GM19238 (cell line): ENCODE measurements around the gene ZNF582.

Source experiments
- DNase-seq: peaks from one replicate; pipeline ENCODE4 v3.0.0; 2011; ENCODE audit warnings: low spot score; ENCODE audit not compliant: insufficient read length

ZNF582 gene

DNA sequence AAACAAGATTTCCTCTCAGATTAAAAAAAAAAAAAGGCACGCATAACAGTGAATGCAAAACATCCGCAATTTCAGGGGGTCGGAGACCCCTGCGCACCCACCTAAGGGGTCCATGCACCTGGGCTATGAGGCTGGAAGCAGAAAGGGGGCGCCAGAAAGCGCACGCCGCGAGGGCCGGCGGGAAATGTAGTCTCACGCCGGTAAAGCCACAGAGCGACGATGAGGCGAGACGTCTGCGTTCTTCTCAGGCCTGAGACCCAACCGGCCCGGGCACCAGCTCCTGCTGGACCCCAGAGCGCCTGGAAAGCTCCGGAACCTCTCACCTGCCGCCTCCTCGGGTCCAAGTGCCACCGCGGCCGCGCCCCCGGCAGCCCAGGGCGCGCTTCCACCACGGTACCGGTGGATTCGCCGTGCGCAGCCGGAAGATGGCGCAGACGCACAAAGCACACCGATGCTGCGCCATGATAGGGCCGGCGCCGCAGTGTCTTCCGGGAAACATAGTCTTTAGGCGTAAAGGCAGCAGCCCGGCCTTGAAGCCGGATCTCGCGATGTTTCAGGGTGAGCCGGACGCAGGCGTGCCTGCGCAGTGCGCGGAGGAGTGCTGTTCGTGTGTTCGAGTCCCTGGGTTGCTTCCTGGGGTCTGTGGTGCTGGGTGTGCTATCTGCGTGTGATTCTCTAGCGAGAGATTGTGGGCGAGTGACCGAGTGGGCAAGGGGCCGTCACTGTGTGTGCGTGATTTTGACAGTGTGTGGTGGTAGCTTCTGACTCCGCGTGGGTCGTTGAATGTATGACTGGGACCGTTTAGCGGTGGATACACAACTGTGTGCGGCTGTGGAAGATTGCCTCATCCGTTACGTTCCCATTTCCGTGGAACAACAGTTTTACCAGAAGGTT lies at the start of gene ZNF582:
Gene ZNF582 (minus strand): TSS at position 416 of the 894 bp plus-strand sequence. CDS start 1,782 bp downstream, outside the sequence.
- peak; percentile 82 for DNase-seq

DNA sequence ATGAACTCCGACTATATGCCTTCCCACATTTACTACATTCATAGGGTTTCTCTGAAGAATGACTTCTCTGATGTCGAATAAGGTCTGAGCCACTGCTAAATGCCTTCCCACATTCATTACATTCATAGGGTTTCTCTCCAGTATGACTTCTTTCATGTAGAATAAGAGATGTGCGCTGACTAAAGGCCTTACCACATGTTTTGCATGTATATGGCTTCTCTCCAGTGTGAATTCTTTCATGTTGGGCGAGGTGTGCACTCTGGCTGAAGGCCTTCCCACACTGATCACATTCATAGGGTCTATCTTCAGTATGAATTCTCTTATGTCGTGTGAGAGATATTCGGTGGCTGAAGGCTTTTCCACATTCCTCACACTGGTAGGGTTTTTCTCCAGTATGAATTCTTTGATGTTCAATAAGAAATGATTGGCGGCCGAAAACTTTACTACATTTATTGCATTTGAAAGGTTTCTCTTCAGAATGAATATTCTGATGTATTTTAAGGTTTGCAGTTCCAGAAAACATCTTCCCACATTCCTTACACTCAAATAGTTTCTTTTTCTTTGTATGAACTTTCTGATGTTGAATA lies 48.0 kb upstream of the ZNF582 start:
- no peak for DNase-seq

DNA sequence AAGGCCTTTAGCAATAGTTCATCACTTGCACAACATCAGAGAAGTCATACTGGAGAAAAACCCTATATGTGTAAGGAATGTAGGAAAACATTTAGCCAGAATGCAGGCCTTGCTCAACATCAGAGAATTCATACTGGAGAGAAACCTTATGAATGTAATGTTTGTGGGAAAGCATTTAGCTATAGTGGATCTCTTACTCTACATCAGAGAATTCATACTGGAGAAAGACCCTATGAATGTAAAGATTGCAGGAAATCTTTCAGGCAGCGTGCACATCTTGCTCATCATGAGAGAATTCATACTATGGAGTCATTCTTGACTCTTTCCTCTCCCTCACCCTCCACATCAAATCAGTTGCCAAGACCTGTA lies 30.6 kb upstream of the ZNF582 start:
- no peak for DNase-seq

DNA sequence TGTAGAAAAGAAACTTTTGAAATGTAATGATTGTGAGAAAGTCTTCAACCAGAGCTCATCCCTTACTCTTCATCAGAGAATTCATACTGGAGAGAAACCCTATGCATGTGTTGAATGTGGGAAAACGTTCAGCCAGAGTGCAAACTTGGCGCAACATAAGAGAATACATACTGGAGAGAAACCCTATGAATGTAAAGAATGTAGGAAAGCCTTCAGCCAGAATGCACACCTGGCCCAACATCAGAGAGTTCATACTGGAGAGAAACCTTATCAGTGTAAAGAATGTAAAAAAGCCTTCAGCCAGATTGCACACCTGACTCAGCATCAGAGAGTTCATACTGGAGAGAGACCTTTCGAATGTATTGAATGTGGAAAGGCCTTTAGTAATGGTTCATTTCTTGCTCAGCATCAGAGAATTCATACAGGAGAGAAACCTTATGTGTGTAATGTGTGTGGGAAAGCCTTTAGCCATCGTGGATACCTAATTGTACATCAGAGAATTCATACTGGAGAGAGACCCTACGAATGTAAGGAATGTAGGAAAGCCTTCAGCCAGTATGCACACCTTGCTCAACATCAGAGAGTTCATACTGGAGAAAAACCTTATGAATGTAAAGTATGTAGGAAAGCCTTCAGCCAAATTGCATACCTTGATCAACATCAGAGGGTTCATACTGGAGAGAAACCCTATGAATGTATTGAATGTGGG lies 30.1 kb upstream of the ZNF582 start:
- DNase-seq: no peak

DNA sequence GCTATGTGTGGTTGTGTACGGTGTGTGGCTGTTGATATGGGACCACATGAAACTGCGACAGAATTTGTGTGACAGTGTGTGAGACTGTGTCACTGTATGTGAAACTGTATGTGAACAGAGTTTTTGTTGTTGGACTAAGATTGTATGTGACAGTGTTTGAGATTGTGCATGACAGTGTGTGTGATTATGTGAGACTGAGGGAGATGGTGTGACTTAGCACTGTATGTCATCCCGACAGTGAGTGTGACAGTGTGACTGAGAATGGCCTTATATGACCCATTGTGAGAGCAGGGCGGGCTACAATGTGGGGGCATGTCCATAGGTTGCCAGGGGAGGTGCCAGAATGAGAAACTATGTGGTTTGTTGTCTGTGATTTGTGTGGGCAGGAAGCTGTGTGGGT lies 11.7 kb upstream of the ZNF582 start:
- no peak for DNase-seq

DNA sequence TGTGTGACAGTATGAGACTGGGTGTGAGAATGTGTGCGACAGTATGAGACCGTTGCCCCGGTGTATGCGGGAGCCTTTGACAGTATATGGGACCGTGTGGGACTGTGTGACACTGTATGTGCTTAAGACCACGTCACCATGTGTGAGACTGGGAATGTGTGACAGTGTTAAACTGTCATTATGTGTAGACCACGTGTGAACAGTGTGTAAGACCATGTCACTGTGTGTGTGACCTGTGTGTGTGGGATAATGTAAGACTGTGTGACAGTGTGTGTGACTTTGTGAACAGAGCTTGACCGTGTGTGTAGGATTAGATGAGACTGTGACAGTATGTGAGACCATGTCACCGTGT lies 11.3 kb upstream of the ZNF582 start:
- no peak for DNase-seq

DNA sequence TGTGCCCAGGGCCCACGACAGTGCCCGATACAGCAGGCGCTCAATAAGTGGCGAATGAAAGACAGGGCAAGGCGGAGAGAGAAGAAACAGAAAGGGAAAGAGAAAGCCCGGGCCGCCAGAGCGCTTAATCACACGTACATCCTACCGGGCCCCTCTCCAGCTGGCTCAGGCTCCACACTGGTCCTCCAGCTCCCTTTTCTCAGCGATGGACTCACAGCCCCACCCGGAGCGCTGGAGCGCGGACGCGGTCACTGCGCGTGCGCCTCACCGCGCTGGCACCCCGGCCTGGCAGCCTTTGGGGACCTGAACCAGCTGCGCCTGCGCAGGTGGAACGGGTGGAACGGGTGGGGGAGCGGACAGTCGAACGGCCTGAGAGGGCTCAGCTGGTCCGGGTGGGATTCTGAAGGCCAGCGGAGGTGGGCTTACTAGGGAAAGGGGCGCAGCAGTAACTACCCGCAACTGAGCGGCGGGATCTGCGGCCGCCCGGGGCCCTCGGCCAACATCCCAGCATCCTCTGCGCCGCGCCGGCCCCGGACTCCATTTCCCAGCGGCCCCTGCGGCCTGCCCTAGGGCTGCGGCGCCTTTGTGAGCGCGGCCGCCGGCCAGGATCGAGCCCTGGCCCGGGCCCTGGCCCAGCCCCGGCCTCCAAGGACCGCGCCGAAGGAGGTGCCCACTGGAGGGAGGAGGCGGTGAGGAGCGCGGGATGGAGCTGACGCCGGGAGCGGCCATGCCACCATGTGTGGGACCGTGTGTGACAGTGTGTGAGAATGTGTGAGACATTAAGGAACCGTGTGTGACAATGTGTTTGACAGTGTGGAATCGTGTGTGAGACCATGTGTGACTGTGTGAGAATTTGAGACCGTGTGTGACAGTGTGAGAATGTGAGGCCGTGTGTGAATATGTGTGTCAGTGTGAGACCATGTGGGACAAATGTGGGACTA lies 10.7 kb upstream of the ZNF582 start, which contains the start of gene ZNF583:
Gene ZNF583 (plus strand): TSS at position 569 of the 941 bp plus-strand sequence. CDS start 2,783 bp downstream, outside the sequence.
- peak; percentile 84 for DNase-seq

DNA sequence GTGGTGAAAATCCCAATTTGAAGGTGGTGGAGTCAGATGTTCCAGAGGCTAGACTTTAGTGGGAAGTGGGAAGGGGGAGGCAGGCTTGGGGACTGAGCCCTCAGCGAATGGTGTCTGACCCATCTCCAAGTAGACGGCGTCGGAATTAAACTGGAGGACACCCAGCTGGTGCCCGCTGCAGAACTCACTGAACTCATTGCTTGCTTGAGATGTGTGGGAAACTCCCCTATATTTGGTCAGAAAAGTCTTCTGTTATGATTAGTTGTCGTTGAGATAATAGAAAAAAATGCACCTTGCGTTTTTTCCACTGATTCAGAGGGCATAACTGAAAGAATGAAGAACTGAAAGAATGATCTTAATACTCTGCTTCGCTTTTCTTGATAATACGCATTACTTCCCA lies 9.9 kb upstream of the ZNF582 start:
- DNase-seq: no peak

DNA sequence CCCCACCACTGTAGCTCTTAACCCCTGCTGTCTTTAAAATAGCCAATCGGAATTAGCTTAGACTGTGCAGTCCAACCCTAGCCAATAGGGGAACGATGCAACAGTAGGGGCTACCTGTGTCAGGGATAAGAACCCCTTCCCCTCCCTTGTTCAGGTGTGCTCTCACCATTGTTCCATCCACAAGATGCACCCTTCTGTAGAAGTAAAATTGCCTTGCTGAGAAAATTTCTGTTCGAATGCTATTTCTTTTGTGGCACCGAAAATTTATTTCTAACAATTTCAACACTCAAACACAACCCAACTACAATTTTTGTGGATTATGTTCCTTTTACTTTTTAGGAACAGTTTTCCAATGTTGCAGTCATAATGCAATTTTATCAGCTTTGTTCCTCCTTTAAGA lies 7.2 kb upstream of the ZNF582 start:
- no peak for DNase-seq

DNA sequence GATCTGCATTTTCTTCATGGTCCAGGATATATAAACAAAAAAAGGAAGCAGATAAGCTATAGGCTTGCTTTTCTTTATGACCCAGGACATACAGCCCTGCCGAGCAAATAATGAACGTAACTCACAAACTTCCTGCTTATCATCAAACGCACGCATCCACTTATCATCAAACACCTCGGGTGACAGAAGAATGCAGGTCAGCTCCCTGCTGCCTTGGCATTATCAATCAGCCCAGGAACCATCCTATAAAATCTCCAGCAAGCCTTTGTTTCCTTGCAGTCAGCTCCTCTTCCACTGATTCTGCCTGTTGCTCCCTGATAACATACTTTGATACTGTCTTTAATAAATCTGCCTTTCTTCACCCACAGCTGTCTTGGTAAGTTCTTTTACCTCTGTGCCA lies 5.5 kb upstream of the ZNF582 start:
- no peak for DNase-seq

DNA sequence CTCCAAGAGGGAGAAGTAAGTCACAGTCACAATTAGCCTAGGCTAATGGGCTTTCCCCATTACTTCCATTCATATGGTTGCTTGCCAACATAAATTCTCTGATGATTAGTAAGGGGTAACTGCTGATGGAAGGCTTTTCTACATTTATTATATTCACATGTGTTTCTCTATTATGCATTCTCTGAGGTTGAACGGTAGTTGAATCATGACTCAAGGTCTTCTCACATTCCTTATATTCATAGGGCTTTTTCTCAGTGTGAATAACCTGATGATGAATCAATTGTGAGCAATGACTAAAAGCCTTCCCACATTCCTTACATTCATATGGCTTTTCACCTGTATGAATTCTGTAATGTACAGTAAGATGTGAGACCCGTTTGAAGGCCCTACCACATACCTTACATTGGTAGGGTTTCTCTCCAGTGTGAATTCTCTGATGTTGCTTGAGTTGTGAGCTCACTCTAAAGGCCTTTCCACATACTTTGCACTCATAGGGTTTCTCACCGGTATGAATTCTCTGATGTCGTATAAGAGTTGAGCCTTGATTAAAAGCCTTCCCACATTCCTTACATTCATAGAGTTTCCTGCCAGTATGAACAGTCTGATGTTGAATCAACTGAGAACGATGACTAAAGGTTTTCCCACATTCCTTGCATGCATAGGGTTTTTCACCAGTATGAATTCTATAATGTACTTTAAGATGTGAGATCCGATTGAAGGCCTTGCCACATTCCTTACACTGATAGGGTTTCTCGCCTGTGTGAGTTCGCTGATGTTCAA lies 9.3 kb downstream of the ZNF582 start:
- DNase-seq: no peak

DNA sequence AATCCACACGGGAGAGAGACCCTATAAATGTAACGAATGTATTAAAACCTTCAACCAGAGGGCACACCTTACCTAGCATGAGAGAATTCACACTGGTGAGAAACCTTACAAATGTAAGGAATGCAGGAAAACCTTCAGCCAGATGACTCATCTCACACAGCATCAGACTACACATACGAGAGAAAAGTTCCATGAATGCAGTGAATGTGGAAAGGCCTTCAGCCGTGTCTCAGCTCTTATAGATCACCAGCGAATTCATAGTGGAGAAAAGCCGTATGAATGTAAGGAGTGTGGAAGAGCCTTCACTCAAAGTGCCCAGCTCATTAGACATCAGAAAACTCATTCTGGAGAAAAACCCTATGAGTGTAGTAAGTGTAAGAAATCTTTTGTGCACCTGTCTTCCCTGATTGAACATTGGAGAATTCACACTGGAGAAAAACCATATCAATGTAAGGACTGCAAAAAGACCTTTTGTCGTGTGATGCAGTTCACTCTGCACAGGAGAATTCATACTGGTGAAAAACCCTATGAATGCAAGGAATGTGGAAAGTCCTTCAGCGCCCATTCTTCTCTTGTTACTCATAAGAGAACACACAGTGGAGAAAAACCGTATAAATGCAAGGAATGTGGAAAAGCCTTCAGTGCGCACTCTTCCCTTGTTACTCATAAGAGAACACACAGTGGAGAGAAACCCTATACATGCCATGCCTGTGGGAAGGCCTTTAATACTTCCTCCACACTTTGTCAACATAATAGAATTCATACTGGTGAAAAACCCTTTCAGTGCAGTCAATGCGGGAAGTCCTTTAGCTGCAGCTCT lies 16.0 kb downstream of the ZNF582 start:
- no peak for DNase-seq

DNA sequence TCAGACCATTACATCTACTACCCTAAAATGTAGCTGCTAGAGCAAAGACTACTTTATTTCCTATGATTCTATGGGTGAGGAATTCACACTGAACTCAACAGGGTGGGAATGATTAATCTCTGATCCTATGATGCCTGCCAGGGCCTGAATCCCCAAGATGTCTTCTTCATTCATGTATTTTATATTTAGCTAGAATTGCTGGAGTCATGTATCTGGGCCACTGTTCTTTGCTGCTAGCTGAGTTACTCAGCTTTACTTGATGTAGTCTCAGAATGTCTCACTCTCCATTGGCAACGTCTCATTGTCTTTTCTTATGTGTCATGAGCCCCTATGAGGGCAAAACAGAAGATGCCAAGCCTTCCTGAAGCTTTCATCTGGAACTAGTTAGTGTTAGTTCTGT lies 21.1 kb downstream of the ZNF582 start:
- no peak for DNase-seq

DNA sequence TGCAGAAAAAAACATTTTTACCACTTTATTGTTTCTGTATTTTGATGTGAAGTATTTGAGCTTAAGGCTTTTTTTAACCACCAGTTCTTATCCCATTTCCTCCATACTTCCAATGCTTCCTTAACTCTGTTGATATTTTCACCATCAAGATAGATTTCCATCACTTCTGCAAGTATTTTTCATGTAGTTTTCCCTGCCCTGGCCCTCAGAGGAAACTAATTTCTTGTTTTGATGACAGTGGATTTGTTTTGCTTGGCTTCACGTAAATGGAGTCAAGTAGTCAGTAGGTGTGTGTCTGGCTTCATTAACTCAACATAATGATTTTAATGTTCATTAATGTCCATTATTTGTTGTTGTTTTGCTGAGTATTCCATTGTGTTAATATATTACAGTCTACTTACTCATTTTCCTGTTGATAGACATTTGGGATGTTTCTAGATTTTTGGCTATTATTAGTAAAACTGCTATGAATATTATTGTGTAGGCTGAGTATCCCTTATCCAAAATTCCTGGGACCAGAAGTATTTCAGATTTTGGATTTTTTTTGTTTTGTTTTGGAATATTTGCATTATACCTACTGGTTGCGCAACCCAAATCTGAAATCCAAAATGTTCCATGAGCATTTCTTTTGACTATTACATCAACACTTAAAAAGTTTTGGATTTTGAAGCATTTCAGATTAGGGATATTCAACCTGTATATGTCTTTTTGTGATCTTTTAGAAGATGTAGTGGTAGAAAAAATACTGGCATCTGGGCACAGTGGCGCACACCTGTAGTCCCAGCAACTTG lies 23.3 kb downstream of the ZNF582 start:
- DNase-seq: no peak

DNA sequence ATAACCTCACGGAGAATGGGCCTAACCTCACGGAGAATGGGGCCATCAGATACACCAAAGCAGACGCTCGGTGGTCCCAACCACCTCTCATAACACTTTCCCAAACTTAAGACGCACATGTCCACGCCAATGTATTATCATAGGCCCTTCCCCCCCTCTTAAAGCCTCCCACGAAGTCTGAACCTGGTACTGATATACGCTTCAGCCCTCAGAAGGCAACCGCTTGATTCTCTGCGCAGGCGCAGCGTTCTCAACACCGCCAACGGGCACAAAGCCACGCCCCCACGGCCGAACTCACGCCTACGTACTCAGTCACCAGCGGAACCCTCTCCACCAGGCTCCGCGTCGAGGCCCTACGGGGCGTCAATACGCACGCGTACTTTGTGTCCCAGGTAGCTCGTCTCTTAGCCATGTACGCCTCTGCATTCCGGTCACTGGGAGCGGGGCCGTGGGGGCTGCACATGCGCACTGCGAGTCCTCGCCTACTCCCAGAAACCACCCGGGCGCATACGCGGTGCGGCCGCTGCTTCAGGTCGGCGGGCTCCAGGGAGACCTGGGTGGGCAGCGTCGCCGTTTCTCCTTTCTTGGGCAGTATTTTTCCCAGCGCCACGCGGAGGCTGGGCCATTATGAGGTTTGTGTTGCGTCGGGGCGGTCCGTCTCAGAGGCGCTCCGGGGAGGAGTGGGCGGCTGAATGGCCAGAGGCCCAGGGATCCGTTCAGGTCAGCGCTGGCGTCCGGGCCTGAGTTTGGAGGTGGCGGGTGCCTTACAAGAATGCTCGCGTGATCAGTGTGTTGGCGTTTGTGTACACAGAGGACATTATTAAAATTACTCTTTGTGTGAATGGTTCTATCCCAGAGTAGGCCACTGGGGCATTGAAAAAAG lies 25.3 kb downstream of the ZNF582 start:
- DNase-seq: peak; percentile 32

DNA sequence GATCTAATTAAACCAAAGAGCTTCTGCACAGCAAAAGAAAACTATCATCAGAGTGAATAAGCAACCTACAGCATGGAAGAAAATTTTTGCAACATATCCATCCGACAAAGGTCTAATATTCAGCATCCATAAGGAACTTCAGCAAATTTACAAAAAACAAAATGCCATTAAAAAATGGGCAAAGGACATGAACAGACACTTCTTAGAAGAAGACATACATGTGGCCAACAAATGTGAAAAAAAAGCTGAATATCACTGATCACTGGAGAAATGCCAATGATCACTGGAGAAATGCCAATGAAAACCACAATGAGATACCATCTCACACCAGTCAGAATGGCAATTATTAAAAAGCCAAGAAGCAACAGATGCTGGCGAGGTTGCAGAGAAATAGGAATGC lies 32.5 kb downstream of the ZNF582 start:
- DNase-seq: no peak

DNA sequence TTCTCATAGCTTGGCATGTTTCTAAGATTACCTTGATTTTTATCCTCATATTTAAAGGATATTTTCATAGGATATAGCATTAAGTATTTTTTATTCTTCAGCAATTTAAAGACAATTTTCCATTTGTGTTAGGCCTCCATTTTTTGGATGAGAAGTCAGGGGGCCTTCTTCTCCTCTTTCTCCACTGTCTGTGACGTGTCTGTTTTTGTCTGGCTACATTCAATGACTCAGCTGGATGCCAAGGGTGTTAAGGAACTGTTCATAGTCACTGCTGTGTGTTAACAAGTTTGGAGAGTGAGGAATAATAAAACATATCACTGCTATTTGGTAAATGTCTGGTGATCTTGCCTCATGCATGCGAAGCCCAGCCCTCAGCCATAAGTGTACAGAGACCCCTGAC lies 36.4 kb downstream of the ZNF582 start:
- no peak for DNase-seq

DNA sequence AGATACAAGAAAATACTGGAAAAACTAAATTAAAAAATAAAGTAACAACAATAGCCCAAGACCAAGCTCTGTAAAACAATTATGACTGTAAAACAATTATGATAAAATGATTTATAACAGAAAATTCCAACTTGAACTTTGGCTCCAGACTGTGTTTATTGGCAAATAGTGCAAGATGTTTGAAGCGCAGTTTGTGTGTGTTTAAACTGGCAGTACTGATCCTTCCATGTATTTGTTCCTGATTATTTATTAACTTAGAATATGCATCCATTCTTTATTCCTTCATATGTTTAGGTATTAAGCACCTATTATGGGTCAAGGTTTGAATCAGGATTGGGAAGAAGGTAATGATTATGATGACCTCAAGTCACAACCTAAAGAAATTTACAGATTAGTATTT lies 37.8 kb downstream of the ZNF582 start:
- DNase-seq: no peak
